Stimulated activated CD8-positive, alpha-beta memory T cell treated with anti-CD3 and anti-CD28 coated beads, Interleukin-15, amount 100 ng/mL, for 1 hour (primary cell): ENCODE results near the gene PAFAH2.

ENCODE experiments used
- DNase-seq: peaks from one replicate; pipeline ENCODE4 v3.0.0-alpha.2; 2020; ENCODE audit warnings: low read depth

PAFAH2 gene

DNA sequence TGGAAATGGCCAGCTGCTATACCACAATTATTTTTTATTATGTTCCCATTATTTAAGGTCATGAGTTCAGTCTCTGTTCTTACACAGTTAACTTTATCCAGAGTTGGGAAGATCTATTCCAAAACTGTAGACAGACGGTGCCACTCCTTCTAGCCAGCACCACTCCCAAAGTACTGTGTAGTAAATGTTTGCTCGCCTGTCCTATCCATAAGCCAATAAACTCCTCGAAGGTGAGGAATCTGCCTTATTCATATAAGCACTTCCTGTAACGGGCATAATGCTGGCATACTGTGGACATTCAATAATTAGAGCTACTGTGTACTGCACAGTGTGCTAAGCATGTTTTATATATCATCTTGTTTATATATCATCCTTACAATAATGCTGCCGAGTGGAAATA is 65.5 kb downstream of the PAFAH2 start:
- no peak for DNase-seq

DNA sequence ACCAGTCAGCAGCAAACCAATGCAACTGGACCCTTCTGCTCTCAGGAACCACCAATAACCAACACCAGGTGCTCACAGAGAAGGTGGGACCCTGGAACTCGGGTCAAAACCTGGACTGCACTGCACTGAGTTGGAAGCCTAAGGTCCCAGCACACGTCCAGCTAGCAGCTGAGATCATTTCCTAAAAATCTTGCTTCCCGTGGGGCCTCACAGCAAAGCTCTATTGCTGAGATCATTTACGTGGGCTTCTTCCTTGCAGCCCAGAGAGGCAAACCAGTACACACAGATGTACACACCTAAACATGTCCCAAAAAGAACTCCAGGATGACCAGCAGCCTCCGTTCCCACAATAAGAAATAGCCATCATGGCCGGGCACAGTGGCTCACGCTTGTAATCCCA is 68.8 kb downstream of the PAFAH2 start:
- no peak for DNase-seq

DNA sequence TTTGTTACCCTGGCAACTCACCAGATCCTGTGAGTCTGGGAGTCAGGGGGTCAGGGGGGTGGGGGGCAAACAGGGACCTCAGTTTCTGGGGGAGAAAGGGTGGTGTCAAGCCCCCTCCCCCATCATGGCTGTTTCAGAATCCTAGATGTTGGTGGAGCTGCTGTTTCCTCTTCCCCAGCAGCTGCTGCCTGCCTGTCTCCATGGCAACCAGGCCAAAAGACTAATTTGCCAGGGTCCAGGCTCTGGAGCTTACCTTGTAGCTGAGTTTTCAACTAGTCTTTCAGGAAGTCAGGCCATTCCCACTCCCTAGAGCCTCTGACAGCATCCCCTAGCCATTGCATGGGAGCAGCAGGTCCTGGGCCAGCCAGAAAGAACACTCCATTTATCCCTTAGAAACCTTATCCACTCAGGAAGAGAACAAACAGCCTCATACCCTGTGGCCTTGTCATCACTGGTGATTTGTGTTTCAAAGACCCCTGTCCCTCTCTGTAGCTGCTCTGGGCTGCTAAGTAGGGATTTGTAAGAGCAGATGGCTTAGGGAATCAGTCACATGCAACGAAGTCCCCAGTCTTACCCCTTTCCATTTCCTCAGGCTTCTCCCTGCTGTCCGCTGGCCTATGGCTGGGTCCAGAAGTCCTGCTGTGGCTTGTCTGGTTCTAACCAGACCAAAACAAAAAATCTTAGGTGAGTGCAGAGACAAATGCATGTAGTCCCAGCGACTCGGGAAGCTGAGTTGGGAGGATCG is 70.2 kb downstream of the PAFAH2 start:
- no peak for DNase-seq

DNA sequence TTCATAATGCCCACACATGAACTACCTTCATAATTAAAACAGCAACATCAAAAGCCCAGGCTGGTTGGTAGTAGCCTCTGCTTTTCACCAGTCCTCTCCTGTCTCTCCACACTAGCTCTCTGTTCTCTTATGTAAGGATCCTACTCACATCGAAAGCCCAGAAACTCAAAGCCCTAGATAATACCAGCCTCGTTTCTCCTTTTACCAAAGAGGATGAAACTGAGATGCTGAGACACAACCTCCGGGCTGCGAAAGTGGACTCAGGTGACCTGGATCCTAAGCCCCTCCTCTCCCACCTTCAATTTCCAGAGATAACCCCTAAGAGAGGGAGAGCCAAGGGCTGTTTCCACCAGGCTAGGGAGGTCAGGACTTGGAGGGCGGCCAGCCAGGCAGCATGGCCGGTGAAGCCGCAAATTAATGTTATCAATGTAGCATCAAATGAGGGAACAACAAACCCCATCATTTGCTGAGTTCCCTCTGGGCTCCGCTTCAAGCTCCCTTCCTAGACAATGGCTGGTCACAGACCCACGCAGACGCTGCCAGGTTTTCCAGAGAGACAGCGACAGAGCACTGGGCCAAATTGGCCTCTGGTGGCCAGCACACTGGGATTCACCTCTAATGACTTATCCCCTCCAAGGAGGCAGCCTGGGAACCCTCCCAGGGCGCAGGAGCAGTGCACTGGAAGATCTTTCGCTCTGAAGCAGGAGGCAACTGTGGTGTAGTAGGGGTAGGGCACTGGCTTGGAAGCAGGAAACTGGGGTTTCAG is 70.9 kb downstream of the PAFAH2 start:
- no peak for DNase-seq

DNA sequence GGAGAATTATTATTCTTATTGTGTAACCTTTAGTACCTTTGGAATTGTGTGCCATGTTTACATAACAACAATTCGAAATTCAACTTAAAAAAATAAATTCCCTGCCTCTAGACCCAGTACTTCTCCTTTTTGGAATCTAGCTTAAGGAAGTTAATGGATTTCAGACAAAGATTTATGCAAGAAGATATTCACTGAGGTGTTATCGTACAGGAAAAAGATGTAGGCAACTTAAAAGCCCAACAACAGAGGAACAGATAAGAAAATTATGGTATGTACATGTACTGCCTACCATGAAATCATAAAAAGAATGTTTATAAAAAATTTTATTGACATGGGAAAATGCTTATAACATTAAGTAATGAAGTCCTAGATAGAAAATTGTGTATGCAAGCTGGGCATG is 73.4 kb downstream of the PAFAH2 start:
- DNase-seq, result no peak

DNA sequence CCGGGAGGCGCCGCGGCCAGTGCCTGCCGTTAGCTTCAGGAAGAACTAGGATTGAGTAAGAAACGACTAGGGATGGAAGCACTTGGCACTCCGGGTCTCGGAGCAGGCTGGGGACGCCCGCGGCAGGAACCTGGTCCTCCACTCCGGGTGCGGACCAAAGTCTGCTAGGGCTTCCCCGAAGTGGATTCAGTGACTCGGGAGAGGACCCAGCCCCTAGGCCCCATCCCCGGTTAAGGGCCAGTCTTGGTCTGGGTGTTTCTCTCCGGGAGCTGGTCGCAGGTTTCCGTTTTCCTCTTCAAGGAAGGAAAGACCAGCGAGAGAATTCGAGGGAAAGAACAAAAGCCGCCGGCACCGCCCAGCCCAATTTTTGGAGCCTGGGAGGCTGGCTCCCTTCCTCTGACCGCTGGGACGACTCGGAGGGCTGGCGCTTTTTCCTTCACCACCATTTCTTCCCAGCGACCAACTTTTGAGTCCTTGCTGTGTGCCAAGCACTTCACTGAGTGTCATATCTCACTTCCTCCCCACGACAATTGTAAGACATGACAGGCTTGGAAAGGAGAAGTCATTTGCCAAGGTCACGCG is 74.8 kb downstream of the PAFAH2 start:
- DNase-seq, result no peak

DNA sequence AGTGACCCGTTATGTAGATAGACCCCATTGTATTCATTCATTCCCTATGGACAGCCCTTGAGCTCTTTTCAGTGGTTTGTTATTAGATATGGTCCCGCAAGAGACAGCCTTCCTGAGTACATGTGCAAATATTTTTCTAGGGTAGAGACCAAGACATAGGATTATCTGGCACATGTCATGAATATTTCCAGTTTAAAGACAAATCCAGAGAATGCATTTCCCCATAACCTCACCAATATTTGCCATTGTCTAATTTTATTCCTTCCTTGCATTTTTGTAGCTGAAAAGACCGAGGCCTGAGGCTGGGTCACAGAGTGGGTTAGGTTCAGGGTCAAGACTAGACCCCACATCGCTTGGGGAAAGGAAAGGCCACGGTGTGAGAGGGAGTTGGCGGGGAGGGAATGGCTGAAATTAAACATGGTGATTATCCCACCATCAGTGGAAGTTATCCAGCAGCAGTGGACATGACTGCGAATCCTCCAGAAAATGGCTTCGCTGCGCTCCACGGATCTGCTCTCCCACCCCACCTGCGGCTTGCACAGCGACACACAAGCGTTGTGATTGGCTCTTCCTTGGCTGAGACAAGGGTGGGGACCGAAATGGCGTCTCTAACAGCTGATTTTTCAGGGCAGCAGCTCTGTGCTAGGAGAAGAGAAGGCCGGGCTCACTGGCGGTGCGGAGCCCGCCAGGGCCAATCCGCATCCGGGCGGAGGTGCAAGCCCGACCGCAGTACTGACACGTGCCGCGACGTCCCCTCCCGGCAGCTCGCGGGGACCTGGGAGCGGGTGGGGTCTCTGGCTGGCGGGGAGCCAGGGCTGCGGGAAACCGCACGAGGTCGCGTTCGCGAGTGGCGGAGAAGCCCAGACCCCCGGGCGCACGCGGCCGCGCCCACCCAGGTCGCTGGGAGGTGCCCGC is 75.5 kb downstream of the PAFAH2 start:
- no peak for DNase-seq

DNA sequence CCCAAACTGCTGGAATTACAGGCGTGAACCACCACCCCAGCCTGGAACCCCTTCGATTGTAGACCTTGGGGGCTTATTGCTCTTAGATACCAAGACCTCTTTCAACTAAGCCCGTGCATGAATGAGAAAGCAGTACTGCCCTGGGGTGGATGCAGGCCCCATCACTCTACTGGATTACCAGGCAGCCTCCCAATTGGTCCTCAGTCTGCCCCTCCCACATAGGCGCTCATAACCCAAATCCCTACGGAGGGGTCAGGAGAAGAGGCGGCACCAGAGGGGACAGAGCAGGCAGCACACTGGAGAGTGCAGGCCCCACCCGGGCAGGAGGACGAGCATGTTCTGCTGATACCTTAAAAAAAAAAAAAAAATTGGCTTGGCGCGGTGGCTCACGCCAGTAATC is 79.2 kb downstream of the PAFAH2 start:
- DNase-seq, result no peak

DNA sequence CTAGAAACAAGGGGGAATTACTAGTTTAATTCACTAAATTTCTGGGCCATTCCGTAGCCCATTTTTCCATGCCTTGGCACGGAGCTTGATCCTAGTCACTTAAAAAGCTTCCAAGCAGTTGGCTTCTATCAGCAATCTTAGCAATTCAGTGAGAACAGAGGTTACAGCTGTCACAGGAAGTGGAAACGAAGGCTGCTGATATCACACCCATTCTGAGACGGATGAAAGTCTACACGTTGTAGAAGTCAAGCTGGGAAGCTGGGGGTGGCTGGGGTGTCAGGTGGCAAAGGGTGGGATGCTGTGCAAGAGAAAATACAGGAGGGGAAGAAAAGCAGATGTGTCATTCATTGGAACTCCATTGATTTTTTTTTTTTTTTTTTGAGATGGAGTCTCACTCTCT is 79.9 kb downstream of the PAFAH2 start:
- DNase-seq, result no peak

DNA sequence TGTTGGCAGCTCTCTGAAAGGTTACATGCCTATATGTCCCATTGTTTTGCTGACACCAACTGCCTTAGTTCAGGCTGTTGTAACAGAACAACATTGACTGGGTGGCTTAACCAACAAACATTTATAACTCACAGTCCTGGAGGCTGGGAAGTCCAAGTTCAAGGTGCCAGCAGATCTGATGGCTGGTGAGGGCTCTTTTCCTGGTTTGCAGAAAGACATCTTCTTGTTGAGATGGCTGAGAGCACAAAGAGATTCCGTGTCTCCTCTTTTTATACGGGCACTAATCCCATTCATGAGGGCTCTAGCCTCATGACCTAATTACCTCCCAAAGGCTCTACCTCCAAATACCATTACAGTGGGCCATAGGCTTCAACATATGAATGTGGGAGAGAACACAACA is 81.4 kb downstream of the PAFAH2 start:
- no peak for DNase-seq

DNA sequence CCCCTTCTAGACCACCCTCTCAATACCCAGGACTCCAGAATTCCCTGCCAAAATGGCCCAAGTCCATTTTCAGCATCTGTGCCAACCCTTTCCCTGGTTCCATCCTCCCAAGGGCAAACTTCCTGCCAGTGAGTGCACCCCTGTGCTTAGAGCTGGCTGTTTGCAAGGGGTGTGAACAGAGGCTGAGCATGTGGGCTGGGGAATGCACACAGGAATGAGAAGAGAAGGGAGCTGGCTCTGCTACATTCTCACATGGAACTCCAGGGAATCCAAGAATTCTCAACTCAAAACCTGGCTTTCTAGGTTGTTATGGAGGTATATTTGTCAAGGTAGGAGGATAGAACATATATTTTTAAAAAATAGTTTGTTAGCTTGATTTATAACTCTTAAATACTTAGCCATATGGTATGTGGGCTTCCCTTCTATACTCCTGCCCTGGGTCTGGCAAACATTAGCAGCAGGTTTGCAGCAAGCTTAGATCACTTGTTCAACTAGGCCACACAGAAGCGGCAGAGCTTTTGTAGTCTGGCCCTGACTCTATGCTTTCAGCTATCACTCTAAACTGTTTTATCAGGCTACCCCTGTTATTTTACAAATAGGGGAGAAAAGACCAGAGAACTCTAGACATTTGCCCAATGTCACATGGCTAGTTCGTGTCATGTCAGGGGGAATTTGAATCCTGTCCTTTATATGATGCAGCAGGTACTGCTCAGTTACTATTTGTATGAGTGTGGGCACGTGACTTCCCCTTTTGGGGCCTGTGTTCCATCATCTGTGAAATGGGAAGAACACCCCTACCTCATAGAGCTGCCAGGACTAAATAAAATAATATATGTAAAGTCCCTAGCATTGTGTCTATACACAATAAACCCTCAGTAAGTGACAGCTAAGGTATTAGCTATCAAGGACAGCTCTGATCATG is 83.5 kb downstream of the PAFAH2 start:
- DNase-seq, result no peak

DNA sequence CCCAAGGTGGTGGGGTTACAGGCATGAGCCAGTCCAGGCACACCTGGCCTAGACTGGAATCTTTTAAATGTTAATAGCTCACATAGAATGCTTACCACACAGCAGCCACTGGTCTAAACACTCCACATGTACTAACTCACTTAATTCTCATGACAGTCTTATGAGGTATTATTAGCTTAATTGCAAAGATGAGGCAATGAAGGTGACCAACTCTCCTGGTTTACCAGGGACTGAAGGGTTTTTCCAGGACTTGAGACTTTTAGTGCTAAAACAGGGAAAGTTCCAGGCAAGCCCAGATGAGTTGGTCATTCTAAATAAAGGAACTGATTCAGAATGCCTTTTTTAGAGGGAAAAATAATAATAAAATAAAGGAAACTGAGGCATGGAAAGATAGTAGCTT is 84.7 kb downstream of the PAFAH2 start:
- no peak for DNase-seq

DNA sequence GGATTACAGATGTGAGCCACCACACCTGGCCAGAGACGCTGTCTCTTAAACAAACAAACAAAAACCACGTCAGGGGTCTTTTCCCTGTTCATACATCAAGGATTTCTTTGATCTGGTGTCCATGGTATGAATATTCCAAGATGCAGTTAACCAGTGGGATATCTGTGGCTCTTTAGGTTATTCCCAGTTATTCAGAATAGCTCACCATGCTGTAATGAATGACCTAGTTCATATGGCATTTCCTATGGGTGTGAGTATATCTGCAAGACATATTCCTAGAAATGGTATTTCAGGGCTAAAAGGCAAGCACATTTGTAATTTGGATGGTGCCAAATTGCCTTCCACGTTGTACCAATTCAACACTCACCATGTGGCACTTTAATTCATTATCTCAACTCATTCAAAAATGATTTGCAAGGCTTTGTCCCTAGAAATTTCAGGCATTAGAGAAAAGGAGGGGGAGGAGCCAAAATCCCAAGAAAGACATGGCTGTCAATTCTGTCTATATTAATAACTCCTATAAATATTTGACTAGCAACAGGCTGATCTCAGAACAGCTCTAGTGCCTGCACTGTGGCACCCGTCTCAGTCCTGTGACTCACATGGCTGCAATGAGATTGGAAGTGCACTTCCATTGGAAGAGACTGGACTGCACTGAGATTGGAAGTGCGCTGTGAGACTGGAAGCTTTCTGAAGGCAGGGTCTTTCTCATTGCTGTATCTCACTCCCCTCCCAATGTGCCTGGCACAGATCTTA is 85.6 kb downstream of the PAFAH2 start:
- DNase-seq, result no peak

DNA sequence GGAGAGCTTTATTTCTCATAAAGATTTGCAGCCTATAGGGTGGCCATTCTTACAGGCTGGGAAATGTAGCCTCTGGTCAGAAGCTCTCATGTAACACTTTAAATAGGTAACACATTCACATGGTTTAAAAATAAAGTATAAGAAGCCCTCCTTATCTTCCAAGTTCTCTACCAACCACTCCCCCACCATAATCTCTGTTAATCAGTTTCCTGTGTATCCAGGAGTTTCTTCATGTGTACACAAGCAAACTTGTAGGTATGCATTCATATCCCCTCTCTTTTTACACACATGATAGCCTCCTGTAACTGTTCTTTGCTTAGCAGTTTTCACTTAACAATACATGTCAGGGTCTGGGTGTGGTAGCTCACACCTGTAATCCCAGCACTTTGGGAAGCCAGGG is 86.7 kb downstream of the PAFAH2 start:
- no peak for DNase-seq
